ENCODE data around the gene FAM117B.
"Not testable (repeated sequence)": the region's sequence is repeated elsewhere in the genome, so short reads cannot be mapped to it uniquely, and the experiment has no call there.

GRCh38 chr2:202807431-202808138 is 172.8 kb downstream of the FAM117B start:
- TF ChIP-seq CTCF (conservative IDR thresholded peaks at IDR 0.05); ZFX (IDR thresholded peaks at IDR 0.05): not testable (repeated sequence)

Measured in C4-2B (cell line).